Activated naive CD8-positive, alpha-beta T cell treated with anti-CD3 and anti-CD28 coated beads, Interleukin-2, amount 50 U/mL, for 24 hours (primary cell): ENCODE results near the gene CARF.

Source experiments
- ATAC-seq: fragments of 150-1000 bp; cut with Tn5 transposase; one replicate; pipeline ENCODE4 v1.10.0; 2021
- DNase-seq: peaks from one replicate; pipeline ENCODE4 v3.0.0; 2021
- H3K27ac Mint-ChIP-seq: one replicate; pipeline ENCODE4 v1.8.0; 2021; ENCODE audit warnings: mild to moderate bottlenecking, mixed read lengths
- H3K27me3 Mint-ChIP-seq: one replicate; pipeline ENCODE4 v1.8.0; 2021; ENCODE audit warnings: mixed read lengths
- H3K36me3 Mint-ChIP-seq: one replicate; pipeline ENCODE4 v1.8.0; 2021; ENCODE audit warnings: low read depth, mixed read lengths
- H3K4me1 Mint-ChIP-seq: one replicate; pipeline ENCODE4 v1.8.0; 2021; ENCODE audit warnings: mixed read lengths
- H3K4me3 Mint-ChIP-seq: one replicate; pipeline ENCODE4 v1.8.0; 2021; ENCODE audit warnings: mild to moderate bottlenecking, moderate library complexity, mixed read lengths
- H3K9me3 Mint-ChIP-seq: one replicate; pipeline ENCODE4 v1.8.0; 2021; ENCODE audit warnings: mixed read lengths

CARF gene

GRCh38 chr2:203022751-203023150 is 110.7 kb downstream of the CARF start:
- Mint-ChIP-seq H3K27me3 (no peaks in the 10 kb centered on the region), H3K27ac (no peak overlapping the region), H3K36me3 (no peaks in the 10 kb centered on the region), H3K4me3 (no peak overlapping the region), H3K9me3 (no peaks in the 10 kb centered on the region), H3K4me1 (peaks cover 13% of the 10 kb centered on the region)
- DNase-seq: no peak
- no peak for ATAC-seq

- DNase-seq (no peak), ATAC-seq (no peak)
- Mint-ChIP-seq H3K27me3 (no peaks in the 10 kb centered on the region), H3K4me1 (peaks cover 3% of the 10 kb centered on the region), H3K4me3 (no peak overlapping the region), H3K36me3 (no peaks in the 10 kb centered on the region), H3K9me3 (no peaks in the 10 kb centered on the region), H3K27ac (no peak overlapping the region)
These were observed 113.5 kb downstream of the CARF start for GRCh38 chr2:203025592-203025991.

- no peak for ATAC-seq
- peaks cover 4% of the 10 kb centered on the region for H3K9me3 Mint-ChIP-seq
- no peak overlapping the region for H3K4me3 Mint-ChIP-seq
- peaks cover 2% of the 10 kb centered on the region for H3K36me3 Mint-ChIP-seq
- peaks cover 13% of the 10 kb centered on the region for H3K4me1 Mint-ChIP-seq
- DNase-seq: no peak
- H3K27me3 Mint-ChIP-seq: no peaks in the 10 kb centered on the region
- H3K27ac Mint-ChIP-seq: no peak overlapping the region
These were observed 118.5 kb downstream of the CARF start for GRCh38 chr2:203030545-203030944.

GRCh38 chr2:203030991-203031390 is 118.9 kb downstream of the CARF start:
- Mint-ChIP-seq H3K27me3 (no peaks in the 10 kb centered on the region), H3K36me3 (peaks cover 2% of the 10 kb centered on the region), H3K27ac (no peak overlapping the region), H3K4me3 (no peak overlapping the region), H3K9me3 (peaks cover 4% of the 10 kb centered on the region), H3K4me1 (peaks cover 13% of the 10 kb centered on the region)
- DNase-seq (no peak), ATAC-seq (no peak)

- no peaks in the 10 kb centered on the region for H3K27me3 Mint-ChIP-seq
- H3K4me1 Mint-ChIP-seq: peaks cover 13% of the 10 kb centered on the region
- no peak overlapping the region for H3K27ac Mint-ChIP-seq
These were observed 121.3 kb downstream of the CARF start for GRCh38 chr2:203033395-203033794.

GRCh38 chr2:203035879-203036470 is 123.9 kb downstream of the CARF start:
- no peak for ATAC-seq
- Mint-ChIP-seq H3K9me3 (peaks cover 4% of the 10 kb centered on the region), H3K36me3 (peaks cover 2% of the 10 kb centered on the region), H3K4me3 (no peak overlapping the region), H3K4me1 (peaks cover 13% of the 10 kb centered on the region), H3K27me3 (no peaks in the 10 kb centered on the region), H3K27ac (no peak overlapping the region)
- no peak for DNase-seq

More at GRCh38 chr2:203033395-203033794, 121.3 kb downstream of the CARF start:
- Mint-ChIP-seq H3K9me3 (peaks cover 4% of the 10 kb centered on the region), H3K36me3 (peaks cover 2% of the 10 kb centered on the region), H3K4me3 (no peak overlapping the region)
- DNase-seq (no peak), ATAC-seq (no peak)
